Kidney epithelial cell (primary cell): ENCODE measurements around the gene MAN1B1. TPM values are rescaled to one million over a fixed set of nuclear protein-coding genes. Genes with fewer than 3 reads are reported as not detected.

Experiments
- DNase-seq: peaks from one replicate; pipeline ENCODE4 v3.0.0-alpha.2; 2010; ENCODE audit warnings: low read depth
- H3K27me3 ChIP-seq: 2 replicates; pipeline ENCODE4 v1.6.0; 2011; ENCODE audit warnings: low read length; ENCODE audit not compliant: control insufficient read depth, insufficient read depth
- H3K36me3 ChIP-seq: 2 replicates; pipeline ENCODE4 v1.5.1; 2011; ENCODE audit warnings: low read length; ENCODE audit not compliant: control insufficient read depth, insufficient read depth
- H3K4me3 ChIP-seq: 2 replicates; pipeline ENCODE4 v1.5.1; 2011; ENCODE audit warnings: low read depth, mild to moderate bottlenecking, control low read depth, low read length
- CTCF ChIP-seq: IDR thresholded peaks from 2 replicates; pipeline ENCODE4 v1.5.1; 2011; ENCODE audit warnings: mild to moderate bottlenecking, moderate library complexity, low read length, control low read depth, inconsistent platforms; ENCODE audit not compliant: insufficient read depth, poor library complexity, severe bottlenecking
- total RNA-seq: library from RNA; depleted of rRNA; stranded (reverse); fragments of >200 nt; gene quantifications from 2 replicates; pipeline ENCODE4 v1.2.3, GENCODE V29; 2015

Gene MAN1B1
- total RNA-seq, 1 donor from 2014 or later, result 76.8 TPM

DNA sequence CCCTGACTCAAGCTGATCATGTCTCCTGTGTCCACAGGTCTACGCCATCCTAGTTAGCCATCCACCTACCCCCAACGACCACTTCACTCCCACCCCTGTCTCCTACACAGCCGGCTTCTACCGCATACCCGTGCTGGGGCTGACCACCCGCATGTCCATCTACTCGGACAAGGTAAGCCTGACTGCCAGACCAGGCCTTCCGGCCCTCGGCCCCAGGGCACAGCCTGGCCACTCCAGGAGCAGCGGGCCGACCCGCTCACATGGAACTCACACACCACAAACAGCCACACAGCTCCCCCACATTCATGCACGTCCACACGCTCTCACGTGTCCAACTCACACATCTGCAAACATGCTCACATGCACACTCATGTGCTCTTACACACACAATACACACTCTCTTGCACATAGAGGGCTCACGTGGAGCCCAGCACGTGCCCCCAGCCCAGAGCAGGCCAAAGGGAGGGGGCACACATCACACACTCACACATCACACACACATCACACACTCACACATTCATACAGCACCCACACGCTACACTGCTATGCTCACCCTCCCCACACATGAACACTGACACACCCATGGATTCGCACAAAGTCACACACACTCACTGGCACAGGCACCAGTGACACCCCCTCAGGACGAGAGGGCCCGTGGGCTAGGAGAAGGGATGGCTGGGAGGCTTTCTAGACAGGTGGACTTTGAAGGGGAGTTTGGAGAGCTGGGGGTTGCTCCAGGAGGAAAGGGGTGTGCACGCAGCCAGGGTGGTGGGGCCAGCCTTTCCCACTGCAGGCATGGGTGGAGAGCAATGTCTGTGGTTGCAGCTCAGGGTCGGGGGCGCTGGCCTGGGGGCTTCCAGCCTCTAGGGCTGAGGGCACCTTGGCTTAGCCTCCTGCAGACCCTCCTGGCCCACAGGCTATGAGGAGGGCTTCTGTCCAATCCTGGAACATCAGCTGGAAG, 55.5 kb downstream of the MAN1B1 start:
- no peak for TF ChIP-seq CTCF
- Histone ChIP-seq H3K27me3 (peaks cover 77% of the 10 kb centered on the region), H3K4me3 (no peak overlapping the region), H3K36me3 (no peaks in the 10 kb centered on the region)
- no peak for DNase-seq

GRCh38 chr9:137143459-137143858, 56.7 kb downstream of the MAN1B1 start:
- no peak for TF ChIP-seq CTCF
- Histone ChIP-seq H3K27me3 (peaks cover 76% of the 10 kb centered on the region), H3K4me3 (no peak overlapping the region), H3K36me3 (no peaks in the 10 kb centered on the region)
- no peak for DNase-seq

GRCh38 chr9:137145731-137146526, 59.1 kb downstream of the MAN1B1 start:
- H3K4me3 ChIP-seq, result no peak overlapping the region
- no peaks in the 10 kb centered on the region for H3K36me3 ChIP-seq
- no peak for DNase-seq
- TF ChIP-seq CTCF, result no peak
- peaks cover 60% of the 10 kb centered on the region for H3K27me3 ChIP-seq

DNA sequence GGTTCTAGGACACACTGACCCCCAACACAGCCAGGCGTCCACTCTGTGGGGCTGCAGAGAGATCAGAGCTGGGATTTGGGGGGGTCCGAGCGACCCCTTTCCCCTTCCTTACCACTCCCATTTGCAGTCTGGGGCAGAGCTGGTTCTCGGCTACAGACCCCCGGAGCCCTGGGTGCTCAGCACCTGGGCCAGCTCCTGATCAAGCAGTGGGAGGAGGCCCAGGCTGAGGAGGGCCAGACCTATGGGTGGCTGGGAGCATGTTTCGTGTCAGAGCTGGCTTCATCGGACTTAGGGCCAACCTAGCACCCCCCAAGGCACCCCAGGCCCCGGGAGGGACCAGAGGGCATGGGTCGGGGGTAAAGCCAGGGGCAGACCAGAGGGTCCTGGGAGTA, 59.7 kb downstream of the MAN1B1 start:
- no peak overlapping the region for H3K4me3 ChIP-seq
- peaks cover 54% of the 10 kb centered on the region for H3K27me3 ChIP-seq
- no peak for TF ChIP-seq CTCF
- H3K36me3 ChIP-seq, result no peaks in the 10 kb centered on the region
- no peak for DNase-seq

GRCh38 chr9:137147091-137147792, 60.5 kb downstream of the MAN1B1 start:
- Histone ChIP-seq H3K36me3 (no peaks in the 10 kb centered on the region), H3K27me3 (peaks cover 47% of the 10 kb centered on the region), H3K4me3 (no peak overlapping the region)
- no peak for TF ChIP-seq CTCF
- DNase-seq, result no peak
